ENCODE measurements around the gene SEC24A.

GRCh38 chr5:134608555-134608954 lies 40.0 kb upstream of the SEC24A start:
- TF ChIP-seq CTCF (IDR thresholded peaks at IDR 0.05) (no peak), POLR2AphosphoS5 (IDR thresholded peaks at IDR 0.05) (no peak), POLR2A (IDR thresholded peaks at IDR 0.05) (no peak)
